Osteocyte (in vitro differentiated cells): ENCODE measurements around the gene IGFBP4. TPM values are rescaled to one million over a fixed set of nuclear protein-coding genes. Genes with fewer than 3 reads are reported as not detected.
A peak's percentile ranks its signal among the peaks of the same experiment; 100 is the strongest.
"Not testable (repeated sequence)": the region's sequence is repeated elsewhere in the genome, so short reads cannot be mapped to it uniquely, and the experiment has no call there.

Experiments used
- DNase-seq: peaks from one replicate; pipeline ENCODE4 v3.0.0; 2021; ENCODE audit warnings: mixed read lengths; ENCODE audit not compliant: unreplicated experiment; ENCODE audit errors: extremely low spot score
- H3K27ac Mint-ChIP-seq: one replicate; pipeline ENCODE4 v1.8.0; 2021; ENCODE audit warnings: mild to moderate bottlenecking, mixed read lengths; ENCODE audit not compliant: unreplicated experiment
- H3K27me3 Mint-ChIP-seq: one replicate; pipeline ENCODE4 v1.8.0; 2021; ENCODE audit warnings: mixed read lengths; ENCODE audit not compliant: unreplicated experiment
- H3K36me3 Mint-ChIP-seq: one replicate; pipeline ENCODE4 v1.8.0; 2021; ENCODE audit warnings: mixed read lengths; ENCODE audit not compliant: unreplicated experiment
- H3K4me1 Mint-ChIP-seq: one replicate; pipeline ENCODE4 v1.8.0; 2021; ENCODE audit warnings: mixed read lengths; ENCODE audit not compliant: unreplicated experiment
- H3K4me3 Mint-ChIP-seq: one replicate; pipeline ENCODE4 v1.8.0; 2021; ENCODE audit warnings: mild to moderate bottlenecking, moderate library complexity, mixed read lengths; ENCODE audit not compliant: unreplicated experiment
- H3K9me3 Mint-ChIP-seq: one replicate; pipeline ENCODE4 v1.8.0; 2021; ENCODE audit warnings: mixed read lengths; ENCODE audit not compliant: unreplicated experiment
- CTCF ChIP-seq: fragments of 200-600 bp; sonication (generic); IDR thresholded peaks from 2 replicates; pipeline ENCODE4 v1.5.0; 2021; ENCODE audit warnings: antibody characterized with exemption, mild to moderate bottlenecking, moderate library complexity
- total RNA-seq: library from RNA; stranded (reverse); gene quantifications from 2 replicates; pipeline ENCODE4 v1.2.1, GENCODE V29; 2021

The IGFBP4 gene
- total RNA-seq, 1 donor from 2014 or later, result 2,074 TPM

- H3K4me3 Mint-ChIP-seq, result no peak overlapping the region
- DNase-seq, result no peak
- TF ChIP-seq CTCF, result no peak
- peaks cover 15% of the 10 kb centered on the region for H3K4me1 Mint-ChIP-seq
- H3K36me3 Mint-ChIP-seq, result no peaks in the 10 kb centered on the region
- H3K9me3 Mint-ChIP-seq, result no peaks in the 10 kb centered on the region
- H3K27ac Mint-ChIP-seq, result no peak overlapping the region
- no peaks in the 10 kb centered on the region for H3K27me3 Mint-ChIP-seq
These were observed 33.2 kb upstream of the IGFBP4 start for GRCh38 chr17:40410082-40410481.

- peak; percentile 42 for DNase-seq
- no peak for TF ChIP-seq CTCF
- H3K4me3 Mint-ChIP-seq, result no peak overlapping the region
- peaks cover 31% of the 10 kb centered on the region for H3K4me1 Mint-ChIP-seq
- no peaks in the 10 kb centered on the region for H3K27me3 Mint-ChIP-seq
- H3K9me3 Mint-ChIP-seq, result no peaks in the 10 kb centered on the region
- peak overlapping the region; percentile 50 for H3K27ac Mint-ChIP-seq
- H3K36me3 Mint-ChIP-seq, result no peaks in the 10 kb centered on the region
These were observed 31.4 kb upstream of the IGFBP4 start for GRCh38 chr17:40411821-40412220.

- H3K27ac Mint-ChIP-seq, result peak overlapping the region; percentile 34
- H3K36me3 Mint-ChIP-seq, result no peaks in the 10 kb centered on the region
- no peak overlapping the region for H3K4me3 Mint-ChIP-seq
- H3K27me3 Mint-ChIP-seq, result no peaks in the 10 kb centered on the region
- no peaks in the 10 kb centered on the region for H3K9me3 Mint-ChIP-seq
- DNase-seq, result no peak
- TF ChIP-seq CTCF, result no peak
- H3K4me1 Mint-ChIP-seq, result peaks cover 35% of the 10 kb centered on the region
These were observed 30.4 kb upstream of the IGFBP4 start for GRCh38 chr17:40412880-40413279.

GRCh38 chr17:40414312-40414711, 28.9 kb upstream of the IGFBP4 start:
- H3K27ac Mint-ChIP-seq, H3K27me3 Mint-ChIP-seq, H3K4me3 Mint-ChIP-seq, H3K36me3 Mint-ChIP-seq, H3K9me3 Mint-ChIP-seq: not testable (repeated sequence)
- peak; percentile 49 for DNase-seq
- peaks cover 41% of the 10 kb centered on the region for H3K4me1 Mint-ChIP-seq

- H3K36me3 Mint-ChIP-seq, result no peaks in the 10 kb centered on the region
- TF ChIP-seq CTCF, result peak; percentile 77
- H3K27me3 Mint-ChIP-seq, result no peaks in the 10 kb centered on the region
- no peak for DNase-seq
- peak overlapping the region; percentile 4 for H3K4me3 Mint-ChIP-seq
- no peaks in the 10 kb centered on the region for H3K9me3 Mint-ChIP-seq
- peaks cover 45% of the 10 kb centered on the region for H3K4me1 Mint-ChIP-seq
- peak overlapping the region; percentile 52 for H3K27ac Mint-ChIP-seq
These were observed 27.9 kb upstream of the IGFBP4 start for GRCh38 chr17:40415390-40415789.

- Mint-ChIP-seq H3K36me3 (no peaks in the 10 kb centered on the region), H3K27me3 (no peaks in the 10 kb centered on the region), H3K4me1 (peaks cover 41% of the 10 kb centered on the region), H3K4me3 (peak overlapping the region; percentile 94), H3K9me3 (no peaks in the 10 kb centered on the region), H3K27ac (peak overlapping the region; percentile 47)
- no peak for TF ChIP-seq CTCF
- no peak for DNase-seq
These were observed 26.6 kb upstream of the IGFBP4 start for GRCh38 chr17:40416671-40417070.
